ENCODE measurements around the gene PLCB3. TPM values are rescaled to one million over a fixed set of nuclear protein-coding genes. Genes with fewer than 3 reads are reported as not detected.

Gene PLCB3
- total and polyA plus RNA-seq, 10 of the 15 experiments (the other 5 are each of a cell fraction or from before 2014, with no cell fraction given) = 0.03 to 10.3 (median 3.3) TPM

DNA sequence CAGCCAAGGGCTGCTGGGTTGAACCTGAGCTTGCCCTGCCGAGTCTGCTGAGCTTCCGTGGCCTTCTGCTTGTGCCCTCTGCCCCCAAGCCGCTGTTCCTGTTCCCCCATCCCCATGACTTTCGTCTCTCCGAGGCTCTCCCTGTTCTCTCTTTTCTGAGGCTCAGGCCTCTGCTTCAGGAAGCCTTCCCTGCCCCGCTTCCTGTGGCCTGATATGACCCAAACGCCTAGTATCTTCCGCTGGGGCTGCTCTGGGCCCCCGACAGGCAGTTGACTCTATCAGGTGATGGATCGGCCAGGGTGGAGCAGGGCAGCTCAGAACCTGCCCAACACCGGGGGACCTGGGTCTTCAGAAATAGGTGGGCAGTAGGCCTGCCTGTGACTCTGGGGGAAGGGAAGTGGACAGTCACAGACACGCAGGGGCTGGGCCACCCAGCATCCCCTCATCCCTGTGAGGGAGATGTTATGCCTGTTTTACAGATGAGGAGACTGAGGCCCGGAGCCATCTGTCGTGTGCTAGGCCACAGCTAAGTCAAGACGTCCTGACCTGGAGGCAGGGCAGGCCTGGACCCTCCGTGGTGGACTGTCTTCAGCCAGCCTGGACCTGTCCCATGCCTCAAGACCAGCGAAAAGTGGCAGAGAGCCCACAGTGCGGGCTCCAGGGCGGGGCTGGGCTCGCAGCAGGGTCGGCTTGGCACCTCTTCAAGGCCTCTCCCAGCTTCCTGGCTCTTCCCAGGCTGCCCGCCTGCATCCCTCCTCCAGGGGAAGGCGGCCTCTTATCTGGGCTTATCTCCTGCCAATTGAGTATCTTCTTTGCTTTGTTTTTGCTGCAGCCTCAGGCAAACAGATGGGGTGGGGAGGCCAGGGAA lies 16.9 kb downstream of the PLCB3 start:
- ChIA-PET RAD21 (ENCODE audit: unreplicated experiment) (interaction anchor here (0.8 to 4.3 kb wide), 7 partner anchors 16 to 64 kb away, joined by 3 to 56 read pairs (median 4); partner anchors contain the start of genes FERMT3, PPP1R14B, PRDX5 and TRMT112), SMC1A (ENCODE audit: uncharacterized antibody, unreplicated experiment) (interaction anchor here (0.7 to 4.6 kb wide), 5 partner anchors 18 to 86 kb away, joined by 3 to 32 read pairs (median 3); partner anchors contain the start of genes FERMT3, NUDT22 and TRPT1), CTCF (interaction anchor here (0.8 to 5.7 kb wide), 9 partner anchors 8 to 63 kb away, joined by 3 to 147 read pairs (median 7); partner anchors contain the start of genes BAD, CATSPERZ, FERMT3 and GPR137), POLR2A (interaction anchor here (0.6 to 6.3 kb wide), 15 partner anchors 10 to 515 kb away, joined by 3 to 92 read pairs (median 5); partner anchors contain the start of genes BAD, CATSPERZ, ESRRA and FERMT3)
- WGBS (ENCODE audit: insufficient coverage, insufficient replicate concordance, low lambda C conversion rate, missing lambda C conversion rate) = 65% methylated on average over 23 of the region's 23 CpGs
- Histone ChIP-seq H2AFZ (ENCODE audit: control insufficient read depth, low read depth, low read length) (no peak overlapping the region), H3K4me1 (ENCODE audit: control insufficient read depth, insufficient read depth, low read length) (peaks cover 12% of the 10 kb centered on the region), H3K9ac (ENCODE audit: control insufficient read depth, insufficient read depth, low read length) (peak overlapping the region; percentile 97), H3K4me2 (ENCODE audit: control insufficient read depth, insufficient read depth) (peak overlapping the region; percentile 100), H3K27ac (ENCODE audit: control insufficient read depth, insufficient read depth) (peak overlapping the region; percentile 81), H4K20me1 (ENCODE audit: control insufficient read depth, insufficient read depth) (no peaks in the 10 kb centered on the region), H3K4me3 (peak overlapping the region; percentile 88), H3K79me2 (ENCODE audit: control insufficient read depth, insufficient read depth, low read length) (peaks cover 19% of the 10 kb centered on the region), H3K27me3 (replicated peaks in 1 of 2; ENCODE audit: control insufficient read depth in 2 of 2, insufficient read depth in 2 of 2, low read length in 1 of 2) (no peaks in the 10 kb centered on the region), H3K9me3 (replicated peaks; ENCODE audit: control insufficient read depth, insufficient read depth, low read length) (no peaks in the 10 kb centered on the region), H3K36me3 (ENCODE audit: control insufficient read depth in 2 of 2, insufficient read depth in 2 of 2, low read length in 1 of 2) (no peaks in the 10 kb centered on the region; a peak in 2 of 4 replicates)
- intact Hi-C loops (cut with micrococcal nuclease; ENCODE audit: unreplicated experiment) (loop anchor here (2.0 kb wide), 1 partner anchor 17 kb away; the partner anchor contains the start of gene PLCB3), in situ Hi-C loops (cut with MboI) (no loop called here)
- ATAC-seq (no peak), FAIRE-seq (no peak), DNase-seq (ENCODE audit: low read depth, low spot score) (no peak)
- no TSS peak for BruUV-seq (replicated peaks)
- 0 out of 2 replicates have a peak, but pooled peaks have one; percentile 17 for TF ChIP-seq POLR2AphosphoS5 (IDR thresholded peaks at IDR 0.05; ENCODE audit: low read length)
- TF ChIP-seq POLR2AphosphoS2 (IDR thresholded peaks at IDR 0.05; ENCODE audit: low read depth, low read length) = peak; percentile 18; the same call in 1 of the 2 replicates
- TF ChIP-seq NFXL1 (IDR thresholded peaks at IDR 0.05; ENCODE audit: borderline replicate concordance) = no peak
